Neuronal stem cell (in vitro differentiated cells): Measurements from ENCODE around the gene MAN2A1.

Experiments
- DNase-seq: peaks from one replicate; pipeline ENCODE4 v3.0.0-alpha.2; 2013; ENCODE audit warnings: low spot score
- H2AFZ ChIP-seq: one replicate; pipeline ENCODE4 v1.6.1; 2013; ENCODE audit warnings: mild to moderate bottlenecking, low read length, inconsistent platforms
- H2AK5ac ChIP-seq: 2 replicates; pipeline ENCODE4 v1.6.1; 2013; ENCODE audit warnings: low read depth, mild to moderate bottlenecking, inconsistent platforms, low read length, moderate library complexity, mixed read lengths
- H2BK120ac ChIP-seq: 2 replicates; pipeline ENCODE4 v1.6.1; 2013; ENCODE audit warnings: low read depth, mild to moderate bottlenecking, inconsistent platforms, low read length, moderate library complexity, mixed read lengths
- H2BK12ac ChIP-seq: one replicate; pipeline ENCODE4 v1.6.1; 2013; ENCODE audit warnings: low read length, inconsistent platforms
- H2BK15ac ChIP-seq: 2 replicates; pipeline ENCODE4 v1.6.1; 2013; ENCODE audit warnings: mild to moderate bottlenecking, low read length, inconsistent platforms, mixed read lengths
- H2BK5ac ChIP-seq: one replicate; pipeline ENCODE4 v1.6.1; 2013; ENCODE audit warnings: inconsistent platforms, mild to moderate bottlenecking, low read length, moderate library complexity
- H3K14ac ChIP-seq: one replicate; pipeline ENCODE4 v1.6.1; 2013; ENCODE audit warnings: low read length, inconsistent platforms
- H3K18ac ChIP-seq: 2 replicates; pipeline ENCODE4 v1.6.1; 2013; ENCODE audit warnings: low read length, inconsistent platforms
- H3K23ac ChIP-seq: 2 replicates; pipeline ENCODE4 v1.6.1; 2013; ENCODE audit warnings: low read depth, mild to moderate bottlenecking, mixed read lengths, low read length, inconsistent platforms; ENCODE audit not compliant: poor library complexity
- H3K27ac ChIP-seq: replicated peaks from 3 replicates; pipeline ENCODE4 v1.5.1; 2013; ENCODE audit warnings: low read length, inconsistent platforms
- H3K27me3 ChIP-seq, 3 experiments: 2 replicates each; pipeline ENCODE4 v1.6.1; 2013; ENCODE audit warnings: low read length in 3 of 3, mild to moderate bottlenecking in 2 of 3, inconsistent platforms in 1 of 3, low read depth in 1 of 3, mixed read lengths in 1 of 3, moderate library complexity in 1 of 3; ENCODE audit not compliant: control insufficient read depth in 3 of 3, insufficient read depth in 3 of 3
- H3K36me3 ChIP-seq, 2 donors: replicated peaks in 1 of 2; 2 replicates each; pipeline ENCODE4 v1.6.1; 2013; ENCODE audit warnings: low read length in 2 of 2; ENCODE audit not compliant: control insufficient read depth in 2 of 2, insufficient read depth in 2 of 2
- H3K4ac ChIP-seq: 2 replicates; pipeline ENCODE4 v1.6.1; 2013; ENCODE audit warnings: inconsistent platforms, mild to moderate bottlenecking, low read length, moderate library complexity
- H3K4me1 ChIP-seq, 2 donors: 1 replicate in 1 of 2; 2 replicates in 1 of 2; pipeline ENCODE4 v1.6.1; 2013; ENCODE audit warnings: low read length in 2 of 2, low read depth in 1 of 2; ENCODE audit not compliant: control insufficient read depth in 2 of 2, insufficient read depth in 1 of 2
- H3K4me2 ChIP-seq: one replicate; pipeline ENCODE4 v1.6.1; 2013; ENCODE audit warnings: mild to moderate bottlenecking, low read length, inconsistent platforms; ENCODE audit not compliant: insufficient read depth, poor library complexity, severe bottlenecking
- H3K4me3 ChIP-seq, 2 donors: 2 replicates each; pipeline ENCODE4 v1.5.1; 2013; ENCODE audit warnings: low read length in 2 of 2, mild to moderate bottlenecking in 2 of 2, inconsistent platforms in 1 of 2, moderate library complexity in 1 of 2
- H3K79me1 ChIP-seq: one replicate; pipeline ENCODE4 v1.6.1; 2013; ENCODE audit warnings: low read depth, mild to moderate bottlenecking, inconsistent platforms, low read length, moderate library complexity
- H3K9ac ChIP-seq: one replicate; pipeline ENCODE4 v1.6.1; 2013; ENCODE audit warnings: mild to moderate bottlenecking, low read depth, low read length, inconsistent platforms; ENCODE audit not compliant: poor library complexity
- H3K9me3 ChIP-seq, 2 donors: replicated peaks in 1 of 2; 2 replicates each; pipeline versions ENCODE3 to v1.6.1; 2013; ENCODE audit warnings: low read length in 2 of 2, mild to moderate bottlenecking in 2 of 2, inconsistent platforms in 1 of 2, low read depth in 1 of 2, mixed read lengths in 1 of 2, moderate library complexity in 1 of 2; ENCODE audit not compliant: control insufficient read depth in 2 of 2, insufficient read depth in 1 of 2
- H4K8ac ChIP-seq: one replicate; pipeline ENCODE4 v1.6.1; 2013; ENCODE audit warnings: low read depth, mild to moderate bottlenecking, inconsistent platforms, low read length, moderate library complexity
- H4K91ac ChIP-seq: one replicate; pipeline ENCODE4 v1.6.1; 2013; ENCODE audit warnings: low read length, low read depth, mild to moderate bottlenecking, inconsistent platforms; ENCODE audit not compliant: poor library complexity
- WGBS, 2 donors: extraction: QIAGEN DNeasy Blood & Tissue Kit; methylation state at CpG; one replicate each; pipeline ENCODE4 v1.1.7; 2013; ENCODE audit warnings: missing lambda C conversion rate in 2 of 2, mixed read lengths in 1 of 2; ENCODE audit not compliant: insufficient read length in 2 of 2, insufficient replicate concordance in 1 of 2; ENCODE audit errors: extremely low coverage in 2 of 2; 5-methylcytosine and 5-hydroxymethylcytosine counted together

The MAN2A1 gene

DNA sequence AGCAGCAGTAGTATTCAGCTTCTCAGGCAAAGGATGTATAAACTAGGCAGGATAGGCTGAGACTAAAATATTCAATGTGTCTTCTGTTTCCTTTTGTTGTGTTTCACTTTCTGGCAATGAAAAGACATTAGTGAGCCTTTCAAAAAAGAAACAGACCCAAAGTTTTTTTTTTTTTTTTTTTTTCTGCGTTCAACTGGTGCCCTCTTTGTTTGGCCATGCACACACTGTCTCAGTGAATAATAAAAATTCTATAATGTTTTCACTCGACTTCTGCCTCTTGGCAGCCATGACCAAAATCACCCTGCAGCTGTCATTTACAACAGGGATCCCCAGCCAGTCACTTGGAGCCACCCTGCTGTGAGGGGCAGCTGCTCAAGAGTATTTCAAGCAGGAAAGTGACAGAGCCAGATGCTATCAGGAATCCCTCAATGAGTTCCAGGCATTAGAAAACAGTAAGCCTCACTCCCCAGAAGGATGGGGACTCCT is 44.0 kb upstream of the MAN2A1 start:
- Histone ChIP-seq H3K18ac (no peak overlapping the region), H3K9me3 (no peaks in the 10 kb centered on the region), H3K14ac (no peak overlapping the region), H3K9ac (no peak overlapping the region), H4K91ac (no peak overlapping the region), H2AK5ac (no peak overlapping the region), H3K27me3 (no peaks in the 10 kb centered on the region), H3K4ac (no peak overlapping the region), H2BK15ac (no peak overlapping the region), H3K79me1 (no peaks in the 10 kb centered on the region), H3K27ac (no peak overlapping the region), H3K23ac (no peak overlapping the region), H2BK12ac (no peak overlapping the region), H3K4me1 (peaks cover 0 to 23% of the 10 kb centered on the region in 2 donors), H2BK5ac (no peak overlapping the region), H4K8ac (no peak overlapping the region), H2BK120ac (no peak overlapping the region), H3K4me2 (no peak overlapping the region), H3K4me3 (no peak overlapping the region), H3K36me3 (no peaks in the 10 kb centered on the region), H2AFZ (peak overlapping the region; percentile 70)
- DNase-seq: peak; percentile 11
- WGBS, 2 donors: no CpG with 5 or more reads among the region's 2 CpGs

GRCh38 chr5:109649318-109649717 is 40.4 kb upstream of the MAN2A1 start:
- Histone ChIP-seq H3K4me2 (no peak overlapping the region), H3K4me3 (no peak overlapping the region), H3K4ac (no peak overlapping the region), H3K18ac (no peak overlapping the region), H2BK12ac (no peak overlapping the region), H4K91ac (no peak overlapping the region), H2BK5ac (no peak overlapping the region), H2AFZ (peak overlapping the region; percentile 87), H2AK5ac (no peak overlapping the region), H2BK15ac (no peak overlapping the region), H2BK120ac (no peak overlapping the region), H3K27ac (no peak overlapping the region), H3K23ac (no peak overlapping the region), H3K9me3 (no peaks in the 10 kb centered on the region), H3K79me1 (no peaks in the 10 kb centered on the region), H3K36me3 (no peaks in the 10 kb centered on the region), H3K27me3 (no peaks in the 10 kb centered on the region), H3K9ac (no peak overlapping the region), H4K8ac (no peak overlapping the region), H3K4me1 (peaks cover 0 to 23% of the 10 kb centered on the region in 2 donors), H3K14ac (no peak overlapping the region)
- no peak for DNase-seq
- WGBS, 2 donors: no CpG with 5 or more reads among the region's 4 CpGs

GRCh38 chr5:109650493-109650892 is 39.2 kb upstream of the MAN2A1 start:
- H3K23ac ChIP-seq: no peak overlapping the region
- H3K9me3 ChIP-seq: no peaks in the 10 kb centered on the region
- WGBS, 2 donors: no CpG with 5 or more reads among the region's 4 CpGs
- no peak overlapping the region for H2AK5ac ChIP-seq
- no peak overlapping the region for H4K8ac ChIP-seq
- H3K14ac ChIP-seq: no peak overlapping the region
- no peak overlapping the region for H3K9ac ChIP-seq
- no peak overlapping the region for H3K4ac ChIP-seq
- no peak overlapping the region for H2BK5ac ChIP-seq
- H3K36me3 ChIP-seq: no peaks in the 10 kb centered on the region
- no peak overlapping the region for H2BK15ac ChIP-seq
- no peak overlapping the region for H3K18ac ChIP-seq
- H3K4me3 ChIP-seq: no peak overlapping the region
- no peak overlapping the region for H3K4me2 ChIP-seq
- H2BK120ac ChIP-seq: no peak overlapping the region
- DNase-seq: no peak
- H4K91ac ChIP-seq: no peak overlapping the region
- H2BK12ac ChIP-seq: no peak overlapping the region
- no peaks in the 10 kb centered on the region for H3K27me3 ChIP-seq
- peaks cover 0 to 17% of the 10 kb centered on the region in 2 donors for H3K4me1 ChIP-seq
- H3K79me1 ChIP-seq: no peaks in the 10 kb centered on the region
- H2AFZ ChIP-seq: peak overlapping the region; percentile 87
- H3K27ac ChIP-seq: no peak overlapping the region

DNA sequence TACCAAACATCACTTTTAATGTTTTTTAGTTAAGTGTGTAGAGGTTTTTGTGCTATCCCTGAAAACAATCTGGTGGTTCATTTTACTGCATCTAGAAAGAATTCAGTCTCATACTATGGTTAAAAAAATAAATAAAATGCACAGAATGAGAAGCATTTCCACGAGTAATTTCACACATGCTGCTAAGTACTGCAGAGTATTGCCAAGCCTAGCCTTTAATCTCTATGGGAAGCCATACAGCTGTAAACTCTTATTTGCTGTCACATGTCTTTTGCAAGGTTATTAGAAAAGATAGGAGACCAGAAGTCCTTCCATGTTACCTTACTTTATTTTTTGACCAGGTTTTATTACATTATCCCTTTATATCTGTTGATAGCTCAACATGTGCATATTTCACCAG is 37.6 kb upstream of the MAN2A1 start:
- Histone ChIP-seq H3K9ac (no peak overlapping the region), H2BK120ac (no peak overlapping the region), H3K23ac (no peak overlapping the region), H2BK15ac (no peak overlapping the region), H2BK5ac (no peak overlapping the region), H3K4me3 (no peak overlapping the region), H2AFZ (no peak overlapping the region), H4K91ac (no peak overlapping the region), H4K8ac (no peak overlapping the region), H3K4ac (no peak overlapping the region), H3K27me3 (no peaks in the 10 kb centered on the region), H3K36me3 (no peaks in the 10 kb centered on the region), H3K9me3 (no peaks in the 10 kb centered on the region), H2BK12ac (no peak overlapping the region), H3K4me2 (no peak overlapping the region), H3K18ac (no peak overlapping the region), H3K79me1 (no peaks in the 10 kb centered on the region), H3K27ac (no peak overlapping the region), H3K4me1 (peaks cover 0 to 10% of the 10 kb centered on the region in 2 donors), H3K14ac (no peak overlapping the region), H2AK5ac (no peak overlapping the region)
- no peak for DNase-seq
- no CpG with 5 or more reads among the region's 1 CpG for WGBS, 2 donors
